Right ventricle myocardium superior (tissue), 1 donor: ENCODE results near the gene PLA2G2D. TPM values are rescaled to one million over a fixed set of nuclear protein-coding genes. Genes with fewer than 3 reads are reported as not detected.
A peak's percentile ranks its signal among the peaks of the same experiment; 100 is the strongest.

Experiments used
- ATAC-seq: fragments of 200-7000 bp; cut with Tn5 transposase; one replicate; pipeline ENCODE4 v1.9.1; 2020; ENCODE audit warnings: mild to moderate bottlenecking; ENCODE audit not compliant: poor library complexity
- DNase-seq: peaks from one replicate; pipeline ENCODE4 v3.0.0-alpha.2; 2020
- intact Hi-C: fragments of 100-400 bp; cut with DNase I; formaldehyde crosslinking; loops from one replicate; pipeline ENCODE4 v1.11.2; 2022
- total RNA-seq: library from RNA; stranded (reverse); fragmentation: NEBNext Ultra II Directional; extraction: Animal tissue kit (Norgen Biotek cat#: 25700); gene quantifications from one replicate; pipeline ENCODE4 v1.2.1, GENCODE V29; 2021
- donor health status: DM: no; HTN: yes; CAD: no; lungs with severe emphysema.

PLA2G2D gene
- total RNA-seq, 1 donor from 2014 or later: not detected

DNA sequence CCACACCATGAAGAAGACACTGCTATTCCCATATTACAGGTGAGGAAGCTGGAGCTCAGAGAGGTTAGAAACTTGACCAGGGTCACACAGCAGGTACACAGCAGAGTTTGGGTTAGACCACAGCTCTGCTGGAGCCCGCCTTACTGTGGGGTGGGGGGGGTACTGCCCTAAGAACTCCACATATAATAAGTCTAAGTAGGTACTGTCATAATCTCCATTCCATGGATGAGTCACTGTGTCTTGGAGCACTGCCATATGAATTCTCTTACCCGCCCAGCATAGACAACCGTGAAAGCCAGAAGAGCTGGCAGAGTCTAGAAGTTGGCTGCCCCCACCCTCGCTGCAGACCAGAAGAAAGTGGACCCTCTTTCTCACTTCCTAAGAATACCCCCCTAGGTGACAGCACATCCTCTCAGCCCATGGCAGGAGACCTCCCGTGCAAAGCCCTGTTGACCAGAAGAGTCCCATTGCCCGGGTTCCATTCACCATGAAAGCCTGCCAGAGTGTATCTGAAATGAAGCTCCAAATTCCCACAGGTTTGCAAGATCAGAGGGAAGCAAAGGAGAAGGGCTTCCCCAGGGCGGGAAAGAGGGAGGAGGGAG lies 5.2 kb upstream of the PLA2G2D start:
- intact Hi-C loops: no loop called here
- peak; percentile 82 for ATAC-seq
- no peak for DNase-seq

DNA sequence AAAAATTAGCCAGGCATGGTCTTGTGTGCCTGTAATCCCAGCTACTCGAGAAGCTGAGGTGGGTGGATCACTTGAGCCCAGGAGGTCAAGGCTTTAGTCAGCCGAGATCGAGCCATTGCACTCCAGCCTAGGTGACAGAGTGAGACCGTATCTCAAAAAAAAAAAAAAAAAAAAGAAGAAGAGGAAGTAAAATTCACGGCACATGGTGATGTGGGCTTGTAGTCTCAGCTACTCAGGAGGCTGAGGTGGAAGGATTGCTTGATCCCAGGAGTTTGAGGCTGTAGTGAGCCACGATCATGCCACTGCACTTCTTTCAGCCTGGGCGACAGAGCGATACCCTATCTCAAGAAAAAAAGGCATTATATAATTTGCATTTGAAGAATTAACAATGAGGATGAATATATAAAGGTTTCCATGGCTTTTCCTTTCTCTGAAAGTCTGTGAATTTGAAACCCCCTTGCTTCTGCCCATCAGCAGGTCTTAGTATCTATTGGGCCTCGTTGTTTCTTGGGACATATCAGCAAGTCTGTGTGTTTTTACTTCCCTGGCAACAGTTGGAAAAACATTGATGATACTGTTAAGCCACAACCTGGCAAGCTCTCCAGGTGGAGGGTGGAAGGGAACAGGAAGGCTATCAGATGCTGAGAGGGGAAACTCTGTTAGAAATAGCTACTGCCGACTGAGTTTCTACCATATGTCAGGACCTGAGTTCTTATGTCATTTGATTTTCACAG lies 4.6 kb upstream of the PLA2G2D start:
- ATAC-seq: no peak
- intact Hi-C loops: no loop called here
- DNase-seq: no peak

- DNase-seq (no peak), ATAC-seq (no peak)
- intact Hi-C loops: no loop called here
Observed at GRCh38 chr1:20120796-20121195, 1.5 kb upstream of the PLA2G2D start.

DNA sequence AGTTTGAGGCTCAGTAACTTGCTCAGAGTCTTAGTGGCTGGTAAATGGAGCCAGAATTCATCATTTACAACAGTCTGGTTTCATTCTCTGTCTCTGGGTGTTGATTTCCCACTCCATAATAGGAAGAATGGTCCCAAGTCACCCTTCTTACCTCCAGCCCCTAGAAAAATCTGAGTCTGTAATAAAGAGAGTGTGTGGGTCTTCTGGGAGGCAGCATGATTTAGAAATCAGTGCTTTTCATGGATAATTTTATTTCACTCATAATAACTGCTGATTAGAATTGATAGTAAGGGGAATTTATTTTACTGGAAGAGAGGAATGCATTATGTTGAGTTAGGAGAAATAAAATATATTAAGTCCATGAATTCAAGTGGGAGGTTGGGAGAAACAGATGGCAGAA lies 2.1 kb downstream of the PLA2G2D start:
- DNase-seq (no peak), ATAC-seq (no peak)
- intact Hi-C loops: no loop called here

DNA sequence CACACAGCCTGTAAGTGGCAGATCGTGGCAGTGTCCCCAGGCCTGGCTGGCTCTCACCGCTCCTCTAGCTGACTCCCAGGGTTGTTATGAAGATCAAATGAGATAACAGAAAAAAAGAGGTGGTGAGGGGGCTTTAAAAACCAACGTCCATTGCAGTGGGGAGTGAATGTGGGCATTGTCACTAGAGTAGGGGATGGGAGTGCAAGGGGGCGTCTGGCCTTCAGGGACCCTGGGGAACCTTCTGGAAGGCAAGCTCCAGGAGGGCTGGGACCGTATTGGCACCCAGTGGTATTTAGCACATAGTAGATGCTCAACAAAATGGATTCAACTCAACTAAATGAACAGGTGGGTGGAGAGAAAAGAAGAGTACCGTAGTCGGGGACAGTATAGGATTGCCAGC lies 3.4 kb downstream of the PLA2G2D start:
- DNase-seq (no peak), ATAC-seq (no peak)
- intact Hi-C loops: no loop called here

DNA sequence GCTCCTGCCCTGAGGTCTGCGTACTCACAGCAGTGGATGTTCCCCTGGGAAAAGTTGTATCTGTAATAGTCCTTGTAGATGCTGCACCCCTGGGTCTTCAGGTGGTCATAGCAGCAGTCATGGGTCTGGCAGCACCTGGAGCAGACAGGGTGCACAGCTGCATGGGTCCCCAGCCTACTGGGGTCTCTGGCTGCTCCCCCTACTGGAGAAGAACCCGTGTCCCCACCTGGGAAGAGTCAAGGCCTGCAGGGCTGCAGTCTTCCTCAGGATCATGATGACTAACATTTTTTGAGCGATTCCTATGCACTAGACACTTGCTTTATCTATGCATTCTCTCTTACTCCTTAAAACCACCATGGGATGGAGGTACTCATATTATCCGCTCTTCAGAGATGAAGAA lies 3.9 kb downstream of the PLA2G2D start:
- ATAC-seq: no peak
- intact Hi-C loops: no loop called here
- DNase-seq: no peak

- ATAC-seq (no peak), DNase-seq (no peak)
- intact Hi-C loops: no loop called here
Observed at GRCh38 chr1:20114021-20114648, 5.2 kb downstream of the PLA2G2D start.

DNA sequence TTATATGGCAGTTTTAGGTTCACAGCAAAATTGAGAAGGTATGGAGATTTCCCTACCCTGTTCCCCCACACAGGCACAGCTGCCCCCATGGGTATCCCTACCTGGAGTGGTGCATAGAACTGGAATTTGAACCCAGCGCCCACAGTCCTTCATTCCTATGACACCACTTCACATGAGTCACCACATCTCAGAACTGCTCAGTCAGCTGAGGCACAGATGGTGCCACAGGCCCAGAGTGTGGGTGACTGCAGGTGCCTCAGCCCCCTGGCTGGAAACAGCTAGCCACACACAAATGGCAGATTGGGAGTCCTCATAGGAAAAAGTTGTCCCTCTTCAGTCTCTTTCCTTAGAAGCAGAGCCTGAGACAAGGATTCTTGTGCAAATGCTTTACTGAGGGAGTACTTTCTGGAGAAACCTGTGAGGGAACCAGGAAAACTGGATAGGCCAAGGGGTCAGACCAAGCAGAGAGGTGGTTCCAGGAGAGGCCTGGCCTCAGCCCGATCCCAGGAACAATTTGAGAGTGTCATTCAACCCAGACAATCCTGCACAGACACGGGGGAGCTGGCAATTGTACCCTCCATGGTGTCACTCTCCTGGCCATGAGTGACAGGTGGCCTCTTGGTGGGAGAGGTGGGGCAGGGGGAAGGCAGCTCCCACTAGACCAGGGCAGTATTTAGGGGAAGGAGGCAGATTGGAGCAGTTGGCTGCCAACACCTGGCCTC lies 6.9 kb downstream of the PLA2G2D start:
- intact Hi-C loops: loop anchor here (2.0 kb wide), 1 partner anchor 30 kb away; no protein-coding TSS in a partner anchor
- DNase-seq (no peak), ATAC-seq (no peak)

GRCh38 chr1:20111452-20111851 lies 7.9 kb downstream of the PLA2G2D start:
- intact Hi-C loops: no loop called here
- DNase-seq (no peak), ATAC-seq (no peak)

DNA sequence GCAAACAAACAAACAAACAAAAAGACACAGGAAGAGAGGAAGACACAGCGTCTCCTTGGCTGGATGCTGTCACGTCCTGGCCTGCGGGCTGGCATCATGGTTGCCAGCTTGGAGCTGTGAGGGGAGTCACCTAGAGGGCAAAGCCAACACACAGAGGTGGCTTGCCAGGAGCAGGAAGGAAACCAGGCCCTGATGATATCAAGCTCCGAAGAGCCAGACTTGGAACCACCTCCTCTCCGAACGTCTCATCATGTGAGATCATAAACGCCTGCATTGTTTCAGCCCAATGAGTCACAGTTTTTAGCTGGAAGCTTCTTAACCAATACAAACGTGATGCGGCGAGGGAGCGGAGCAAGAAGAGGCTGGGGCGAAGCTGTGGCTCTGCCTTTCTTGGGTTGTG lies 8.7 kb downstream of the PLA2G2D start:
- DNase-seq (no peak), ATAC-seq (peak; percentile 59)

GRCh38 chr1:20109223-20109856 lies 10.0 kb downstream of the PLA2G2D start:
- DNase-seq (no peak), ATAC-seq (no peak)
- intact Hi-C loops: no loop called here

More for the DNA sequence above, 8.7 kb downstream of the PLA2G2D start:
- intact Hi-C loops: no loop called here

DNA sequence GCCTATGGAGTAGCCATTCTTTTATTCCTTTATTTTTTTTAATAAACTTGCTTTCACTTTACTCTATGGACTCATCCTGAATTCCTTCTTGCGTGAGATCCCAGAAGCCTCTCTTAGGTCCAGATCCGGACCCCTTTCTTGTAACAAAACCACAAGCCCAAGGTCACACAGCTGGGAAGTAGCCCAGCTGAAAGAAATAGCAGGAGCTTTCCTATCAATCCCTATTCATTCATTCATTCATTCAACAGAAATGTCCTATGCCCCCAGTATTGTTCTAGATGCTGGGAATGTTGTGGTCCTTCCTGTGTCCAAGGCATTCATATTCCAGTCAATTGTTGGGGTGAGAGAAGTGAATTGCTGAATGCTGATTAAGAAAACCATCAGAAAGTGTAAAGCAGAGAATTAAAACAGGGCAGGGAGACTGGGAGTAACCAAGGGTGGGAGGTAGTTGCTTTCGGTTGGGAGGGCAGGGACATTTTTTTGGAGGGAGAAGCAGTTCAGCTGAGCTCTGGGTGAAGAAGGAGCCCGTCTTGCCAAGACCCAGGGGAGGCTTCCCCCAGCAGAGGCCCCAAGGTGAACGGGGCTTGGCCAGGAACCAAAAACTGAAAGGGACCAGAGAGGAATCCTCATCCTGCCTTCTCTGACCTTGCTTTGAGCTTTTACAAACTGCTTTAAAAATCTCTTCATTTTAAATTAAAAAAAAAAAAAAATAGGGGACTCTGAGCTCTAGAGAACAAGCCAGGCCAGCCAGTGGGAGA lies 10.8 kb downstream of the PLA2G2D start:
- intact Hi-C loops: no loop called here

DNA sequence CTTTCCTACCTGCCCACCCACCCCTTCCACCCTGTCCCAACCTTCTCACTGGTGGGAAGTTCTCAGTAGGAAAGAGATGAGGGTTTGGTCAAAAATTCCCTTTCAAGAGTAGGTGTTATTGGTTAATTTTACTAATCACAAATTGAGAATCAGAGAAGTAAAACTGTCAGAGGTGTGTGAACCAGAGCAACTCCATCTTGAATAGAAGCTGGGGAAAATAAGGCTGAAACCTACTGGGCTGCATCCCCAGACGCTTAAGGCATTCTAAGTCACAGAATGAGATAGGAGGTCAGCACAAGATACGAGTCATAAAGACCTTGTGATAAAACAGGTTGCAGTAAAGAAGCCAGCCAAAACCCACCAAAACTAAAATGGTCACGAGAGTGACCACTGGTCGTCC lies 11.5 kb downstream of the PLA2G2D start:
- ATAC-seq: no peak

More for the DNA sequence above, 10.8 kb downstream of the PLA2G2D start:
- ATAC-seq: no peak
- DNase-seq: no peak

DNA sequence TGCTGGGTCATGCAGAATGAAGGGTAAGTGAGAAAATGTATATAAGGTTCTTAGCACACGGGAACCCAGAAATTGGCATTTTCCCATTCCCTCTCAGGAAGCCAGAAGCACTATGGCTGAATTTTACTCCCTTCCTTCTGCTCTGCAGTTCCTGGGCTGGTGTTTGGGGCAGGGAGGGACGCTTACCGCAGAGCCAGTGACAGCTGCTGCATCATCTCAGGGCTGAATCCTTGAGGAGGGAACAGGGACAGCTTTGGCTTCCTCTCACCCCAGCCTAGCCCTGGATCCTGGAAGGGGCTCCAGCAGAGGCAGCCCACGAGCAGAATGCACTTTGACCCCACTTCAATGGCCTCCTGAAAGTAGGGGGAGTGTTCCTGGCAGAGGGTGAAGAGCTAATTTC lies 12.0 kb downstream of the PLA2G2D start:
- no peak for ATAC-seq
- DNase-seq: no peak
- intact Hi-C loops: no loop called here

More for the DNA sequence above, 11.5 kb downstream of the PLA2G2D start:
- DNase-seq: no peak
- intact Hi-C loops: no loop called here

DNA sequence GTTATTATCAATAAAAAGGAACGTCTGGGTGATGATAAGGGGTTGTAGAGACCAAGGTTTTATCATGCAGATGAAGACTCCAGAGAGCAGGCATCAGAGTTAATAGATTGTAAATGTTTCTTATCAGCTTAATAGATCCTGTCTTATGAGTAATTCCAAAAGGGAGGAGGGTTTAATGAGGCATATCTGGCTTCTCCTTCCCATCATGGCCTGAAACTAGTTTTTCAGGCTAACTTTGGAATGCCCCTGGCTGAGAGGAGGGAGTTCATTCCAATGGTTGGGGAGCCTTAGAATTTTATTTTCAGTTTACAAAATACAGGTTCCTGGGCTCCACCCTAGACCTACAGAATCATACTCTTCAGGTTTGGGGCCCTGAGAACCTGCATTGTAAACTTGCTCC lies 13.5 kb downstream of the PLA2G2D start:
- ATAC-seq (no peak), DNase-seq (no peak)
- intact Hi-C loops: no loop called here

DNA sequence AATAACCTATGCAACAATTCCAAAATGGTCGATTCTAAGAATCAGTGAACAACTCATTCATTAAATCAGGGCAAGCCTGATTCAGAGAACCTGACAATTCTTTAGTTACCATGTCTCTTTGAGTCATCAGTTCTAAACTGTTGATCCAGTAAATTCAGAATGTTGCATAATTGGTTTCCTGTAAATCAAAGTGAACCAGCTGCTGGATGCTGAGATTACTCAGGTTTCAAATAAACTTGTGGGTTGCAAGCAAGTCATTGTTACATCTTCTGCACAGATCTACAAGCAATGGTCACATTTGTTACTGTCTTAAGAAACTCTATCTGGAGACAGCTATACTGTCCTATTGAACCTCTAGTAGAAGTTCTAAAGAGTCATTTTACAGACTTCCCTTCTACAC lies 16.5 kb downstream of the PLA2G2D start:
- no peak for ATAC-seq

DNA sequence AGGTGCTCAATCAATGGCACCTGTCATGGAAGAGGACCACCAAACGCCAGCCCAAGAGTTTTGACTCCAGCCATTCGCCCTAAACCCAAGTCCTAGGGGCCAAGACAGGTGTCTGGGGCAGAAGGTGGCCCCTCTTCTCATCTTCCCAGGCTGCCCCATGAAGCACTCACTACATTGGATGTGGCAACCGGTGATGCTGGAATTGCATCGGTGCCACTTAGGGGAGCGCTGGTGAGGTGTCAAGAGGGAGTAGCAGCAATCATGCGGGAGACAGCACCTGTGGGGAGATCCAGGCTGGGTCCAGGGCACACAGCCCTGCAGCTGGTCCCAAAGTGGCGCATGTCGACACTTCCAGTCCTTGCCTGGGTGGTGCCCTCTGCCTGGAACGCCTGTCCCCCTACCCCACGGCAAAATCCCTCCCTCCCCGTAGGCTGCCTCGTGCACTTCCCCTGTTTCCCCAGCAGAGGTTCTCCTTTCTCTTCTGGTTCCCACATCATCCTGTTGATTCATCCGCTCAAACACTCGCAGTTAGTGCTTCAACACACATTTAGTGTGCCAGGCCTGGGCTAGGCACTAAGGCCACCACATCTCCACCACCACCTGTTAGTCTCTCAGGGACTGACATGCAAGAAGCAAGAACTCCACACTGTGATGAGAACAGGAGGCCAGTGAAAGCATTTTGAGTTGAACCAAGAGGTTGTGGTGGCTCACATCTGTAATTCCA lies 18.5 kb downstream of the PLA2G2D start:
- no peak for DNase-seq

More for the DNA sequence above, 16.5 kb downstream of the PLA2G2D start:
- no peak for DNase-seq
- intact Hi-C loops: no loop called here

More for the DNA sequence above, 18.5 kb downstream of the PLA2G2D start:
- intact Hi-C loops: loop anchor here (1.0 kb wide), 1 partner anchor 52 kb away; no protein-coding TSS in a partner anchor
- ATAC-seq: peak; percentile 83
